Fibroblast of lung (primary cell): ENCODE measurements around the gene ELMO1.

Source experiments
- EZH2 ChIP-seq: IDR thresholded peaks from 2 replicates; pipeline ENCODE4 v1.5.1; 2012; ENCODE audit warnings: low read length, control low read depth, mild to moderate bottlenecking; ENCODE audit errors: missing control alignments
- TF ChIP-seq, protein P1 (sequence below), 2 donors: IDR thresholded peaks in 1 of 2; conservative IDR thresholded peaks in 1 of 2; 1 replicate in 1 of 2; 2 replicates in 1 of 2; pipeline ENCODE4 v1.5.1; 2011 to 2012; ENCODE audit warnings: low read length in 2 of 2, control low read depth in 1 of 2, inconsistent platforms in 1 of 2, low read depth in 1 of 2, mild to moderate bottlenecking in 1 of 2

DNA sequence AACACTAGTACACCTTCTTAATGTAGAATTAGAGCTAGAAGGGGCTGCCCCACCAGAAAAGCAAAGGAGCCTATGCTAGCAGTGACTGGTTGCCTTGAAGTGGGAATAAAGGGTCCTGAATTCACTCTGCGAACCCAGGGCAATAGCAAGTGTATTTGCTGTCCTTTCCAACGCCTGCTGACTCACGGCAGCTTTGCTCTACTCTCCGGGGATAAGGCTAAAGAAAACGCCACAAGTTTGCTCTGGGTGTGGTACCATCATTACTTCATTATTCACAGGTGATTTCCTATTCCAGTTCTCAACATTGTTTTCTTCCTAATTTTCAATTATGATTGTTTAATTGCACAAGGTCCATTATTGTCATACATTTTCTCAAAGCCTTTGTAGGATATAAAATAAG is 503.8 kb downstream of the ELMO1 start:
- no peak for TF ChIP-seq EZH2
- TF ChIP-seq, protein P1, sequence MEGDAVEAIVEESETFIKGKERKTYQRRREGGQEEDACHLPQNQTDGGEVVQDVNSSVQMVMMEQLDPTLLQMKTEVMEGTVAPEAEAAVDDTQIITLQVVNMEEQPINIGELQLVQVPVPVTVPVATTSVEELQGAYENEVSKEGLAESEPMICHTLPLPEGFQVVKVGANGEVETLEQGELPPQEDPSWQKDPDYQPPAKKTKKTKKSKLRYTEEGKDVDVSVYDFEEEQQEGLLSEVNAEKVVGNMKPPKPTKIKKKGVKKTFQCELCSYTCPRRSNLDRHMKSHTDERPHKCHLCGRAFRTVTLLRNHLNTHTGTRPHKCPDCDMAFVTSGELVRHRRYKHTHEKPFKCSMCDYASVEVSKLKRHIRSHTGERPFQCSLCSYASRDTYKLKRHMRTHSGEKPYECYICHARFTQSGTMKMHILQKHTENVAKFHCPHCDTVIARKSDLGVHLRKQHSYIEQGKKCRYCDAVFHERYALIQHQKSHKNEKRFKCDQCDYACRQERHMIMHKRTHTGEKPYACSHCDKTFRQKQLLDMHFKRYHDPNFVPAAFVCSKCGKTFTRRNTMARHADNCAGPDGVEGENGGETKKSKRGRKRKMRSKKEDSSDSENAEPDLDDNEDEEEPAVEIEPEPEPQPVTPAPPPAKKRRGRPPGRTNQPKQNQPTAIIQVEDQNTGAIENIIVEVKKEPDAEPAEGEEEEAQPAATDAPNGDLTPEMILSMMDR (conservative IDR thresholded peaks at IDR 0.05 in 1 of 2, IDR thresholded peaks at IDR 0.05 in 1 of 2; ENCODE audit: low read depth in 1 of 2, low read length in 2 of 2) = no peak
